ENCODE results near the gene SCUBE2.

The SCUBE2 gene

DNA sequence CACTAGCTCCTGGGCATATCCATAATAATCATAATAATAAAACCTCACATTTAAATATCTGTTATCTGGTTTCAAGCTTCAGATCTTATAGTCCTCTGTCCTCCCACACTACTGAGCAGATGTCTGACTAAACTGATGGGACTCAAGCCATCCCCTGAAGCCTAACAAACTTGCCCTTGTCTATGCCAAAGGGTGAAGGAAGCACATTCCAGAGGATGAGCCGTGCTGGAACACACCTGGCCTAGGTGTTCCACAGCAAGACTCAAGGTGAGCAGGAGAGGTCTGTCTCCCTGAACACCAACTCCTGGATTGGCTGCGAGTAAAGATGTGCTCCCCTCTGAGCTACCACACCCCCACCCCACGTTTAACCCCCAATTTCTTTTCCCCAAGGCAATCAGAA lies 14.7 kb downstream of the SCUBE2 start:
- TF ChIP-seq JUND (IDR thresholded peaks at IDR 0.05; ENCODE audit: low read depth) = no peak; the same call in 1 of the 2 replicates
- in situ Hi-C loops (cut with HindIII; ENCODE audit: low pct_unique_long_range_greater_than_20kb, low sequenced_read_pairs) = no loop called here

DNA sequence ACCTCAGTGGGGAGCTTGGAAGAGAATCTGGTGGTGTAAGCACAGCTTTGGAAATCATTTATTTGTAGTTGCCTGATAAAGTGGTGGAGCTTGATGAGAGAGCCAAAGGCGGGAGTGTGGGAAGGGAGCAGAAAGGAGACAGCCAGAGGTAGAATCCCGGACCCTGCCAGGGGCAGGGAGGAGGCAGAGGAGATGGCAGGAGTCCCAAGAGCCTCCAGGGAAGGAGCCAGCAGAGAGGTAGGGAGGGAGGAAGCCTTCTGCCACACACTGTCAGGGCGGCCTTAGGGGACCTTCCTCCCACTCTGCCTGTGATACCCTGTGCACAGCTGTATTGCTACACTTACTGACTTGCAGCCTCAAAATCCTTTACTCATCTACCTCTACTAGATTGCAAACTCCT lies 15.4 kb downstream of the SCUBE2 start:
- peak in 1 of 2 experiments; percentile 33 for DNase-seq (ENCODE audit: low read depth in 1 of 2, low spot score in 1 of 2)
- in situ Hi-C loops (cut with HindIII; ENCODE audit: low pct_unique_long_range_greater_than_20kb, low sequenced_read_pairs) = no loop called here

More for the DNA sequence above, 14.7 kb downstream of the SCUBE2 start:
- peak in 1 of 2 experiments; percentile 90 for DNase-seq (ENCODE audit: low read depth in 1 of 2, low spot score in 1 of 2)

DNA sequence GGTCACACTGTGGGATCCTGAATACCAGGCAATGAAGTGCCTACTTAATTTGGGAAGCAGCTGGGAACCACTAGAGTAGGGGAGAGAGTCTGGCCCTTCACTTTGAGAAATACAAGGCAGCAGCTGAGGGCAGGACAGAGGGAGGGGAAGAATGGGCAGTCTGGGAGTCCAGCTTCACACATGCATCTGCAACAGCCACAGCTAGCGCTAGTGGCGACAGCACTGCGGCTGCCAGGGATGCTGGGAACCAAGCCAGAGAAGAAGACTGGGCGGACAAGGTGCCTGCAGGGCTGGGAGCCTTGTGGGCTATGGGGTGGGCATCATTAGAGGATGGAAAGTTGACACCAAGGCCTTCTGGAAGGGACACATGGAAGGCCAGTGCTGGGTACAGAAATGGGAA lies 15.8 kb downstream of the SCUBE2 start:
- in situ Hi-C loops (cut with HindIII; ENCODE audit: low pct_unique_long_range_greater_than_20kb, low sequenced_read_pairs) = no loop called here
- no peak for TF ChIP-seq JUND (IDR thresholded peaks at IDR 0.05; ENCODE audit: low read depth)
- DNase-seq (ENCODE audit: low read depth in 1 of 2, low spot score in 1 of 2) = no peak

More for the DNA sequence above, 15.4 kb downstream of the SCUBE2 start:
- no peak for TF ChIP-seq JUND (IDR thresholded peaks at IDR 0.05; ENCODE audit: low read depth)

DNA sequence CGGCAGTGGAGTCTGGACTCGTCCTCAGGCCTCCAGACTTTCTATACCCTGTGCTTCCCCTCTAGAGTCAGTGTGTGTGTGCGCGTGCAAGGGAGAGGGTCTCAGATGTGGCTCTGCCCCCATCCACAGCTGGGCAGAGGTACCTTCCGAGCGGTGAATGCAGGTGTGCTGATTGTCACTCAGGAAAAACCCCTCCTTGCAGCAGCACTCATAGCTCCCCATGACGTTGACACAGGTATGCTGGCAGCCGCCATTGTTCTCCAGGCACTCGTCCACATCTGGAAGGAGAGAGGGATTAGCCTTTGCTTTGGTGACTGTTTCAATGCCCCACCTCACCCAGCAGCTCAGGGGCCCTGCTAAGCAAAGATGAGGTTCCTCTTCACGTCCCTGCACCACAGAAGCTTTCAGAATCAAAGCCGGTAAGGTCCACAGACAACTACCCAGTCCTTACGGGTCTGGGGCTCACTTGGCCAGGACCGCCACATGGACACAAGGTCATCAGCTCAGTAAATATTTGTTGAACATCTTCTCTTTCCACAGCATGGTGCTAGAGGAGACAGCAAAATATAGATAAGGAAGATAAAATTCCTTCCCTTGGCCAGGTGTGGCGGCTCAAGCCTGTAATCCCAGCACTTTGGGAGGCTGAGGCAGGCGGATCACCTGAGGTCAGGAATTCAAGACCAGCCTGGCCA lies 16.9 kb downstream of the SCUBE2 start:
- in situ Hi-C loops (cut with HindIII; ENCODE audit: low pct_unique_long_range_greater_than_20kb, low sequenced_read_pairs) = no loop called here
- no peak for DNase-seq (ENCODE audit: low read depth in 1 of 2, low spot score in 1 of 2)
- TF ChIP-seq JUND (IDR thresholded peaks at IDR 0.05; ENCODE audit: low read depth) = no peak

DNA sequence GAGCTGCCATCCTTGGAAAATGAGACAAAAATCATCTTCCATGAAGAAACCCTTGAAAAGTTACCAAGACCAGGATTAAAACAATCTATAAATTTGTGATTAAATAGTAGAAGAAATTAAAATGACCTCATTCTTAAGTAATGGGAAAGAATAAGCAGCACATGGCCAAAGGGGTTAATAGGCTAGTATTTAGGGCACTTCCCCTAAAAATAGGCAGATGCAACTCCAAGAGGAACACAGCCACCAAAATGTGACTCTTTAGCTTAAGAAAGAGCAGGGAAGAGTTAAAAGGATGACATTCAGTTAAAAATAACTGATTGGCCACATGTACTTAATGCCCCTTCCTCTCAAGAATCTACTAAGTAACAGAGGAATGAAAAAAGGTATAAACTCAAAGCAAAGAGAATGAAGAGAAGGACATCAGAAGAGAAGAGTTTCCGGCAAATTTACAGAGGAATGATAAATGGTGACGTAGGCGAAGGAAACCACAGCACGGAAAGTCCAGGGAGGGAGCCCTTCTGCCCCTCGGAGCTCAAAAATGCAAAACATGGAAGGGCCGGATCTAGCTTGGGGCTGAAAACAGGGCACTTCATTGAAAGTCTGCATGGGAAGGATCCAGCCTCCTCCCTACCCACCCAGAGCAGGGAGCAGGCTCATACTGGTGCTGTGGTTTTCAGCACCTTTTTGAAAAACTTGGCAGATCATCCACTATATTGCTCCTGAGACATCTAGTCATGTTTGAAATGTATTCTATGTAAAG lies 17.8 kb downstream of the SCUBE2 start:
- in situ Hi-C loops (cut with HindIII; ENCODE audit: low pct_unique_long_range_greater_than_20kb, low sequenced_read_pairs) = no loop called here
- TF ChIP-seq JUND (IDR thresholded peaks at IDR 0.05; ENCODE audit: low read depth) = no peak
- no peak for DNase-seq (ENCODE audit: low read depth in 1 of 2, low spot score in 1 of 2)

- no peak for TF ChIP-seq JUND (IDR thresholded peaks at IDR 0.05; ENCODE audit: low read depth)
- in situ Hi-C loops (cut with HindIII; ENCODE audit: low pct_unique_long_range_greater_than_20kb, low sequenced_read_pairs) = no loop called here
- no peak for DNase-seq (ENCODE audit: low read depth in 1 of 2, low spot score in 1 of 2)
Observed at GRCh38 chr11:9072626-9073176, 18.7 kb downstream of the SCUBE2 start.

DNA sequence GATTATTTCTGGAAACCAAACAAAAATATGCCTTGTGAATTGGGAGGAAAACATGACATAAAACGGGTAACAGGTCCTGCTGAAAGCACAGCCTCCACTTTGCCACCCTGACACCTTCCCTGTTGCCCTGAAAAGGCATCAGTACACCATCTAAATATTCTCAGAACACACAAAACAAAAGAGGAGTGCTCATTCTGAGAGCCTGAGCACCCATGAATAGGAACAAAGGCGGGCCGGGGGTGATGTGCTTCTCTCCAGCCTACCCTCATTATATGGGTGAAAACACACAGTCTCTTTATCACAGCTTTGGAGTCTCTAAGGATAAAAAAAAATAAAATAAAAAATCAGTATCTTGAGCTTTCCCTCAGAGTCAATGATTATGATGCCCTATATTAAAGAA lies 19.7 kb downstream of the SCUBE2 start:
- no peak for TF ChIP-seq JUND (IDR thresholded peaks at IDR 0.05; ENCODE audit: low read depth)
- DNase-seq (ENCODE audit: low read depth in 1 of 2, low spot score in 1 of 2) = no peak
- in situ Hi-C loops (cut with HindIII; ENCODE audit: low pct_unique_long_range_greater_than_20kb, low sequenced_read_pairs) = no loop called here

GRCh38 chr11:9070749-9071491 lies 20.5 kb downstream of the SCUBE2 start:
- TF ChIP-seq JUND (IDR thresholded peaks at IDR 0.05; ENCODE audit: low read depth) = no peak
- no peak for DNase-seq (ENCODE audit: low read depth in 1 of 2, low spot score in 1 of 2)
- in situ Hi-C loops (cut with HindIII; ENCODE audit: low pct_unique_long_range_greater_than_20kb, low sequenced_read_pairs) = no loop called here

DNA sequence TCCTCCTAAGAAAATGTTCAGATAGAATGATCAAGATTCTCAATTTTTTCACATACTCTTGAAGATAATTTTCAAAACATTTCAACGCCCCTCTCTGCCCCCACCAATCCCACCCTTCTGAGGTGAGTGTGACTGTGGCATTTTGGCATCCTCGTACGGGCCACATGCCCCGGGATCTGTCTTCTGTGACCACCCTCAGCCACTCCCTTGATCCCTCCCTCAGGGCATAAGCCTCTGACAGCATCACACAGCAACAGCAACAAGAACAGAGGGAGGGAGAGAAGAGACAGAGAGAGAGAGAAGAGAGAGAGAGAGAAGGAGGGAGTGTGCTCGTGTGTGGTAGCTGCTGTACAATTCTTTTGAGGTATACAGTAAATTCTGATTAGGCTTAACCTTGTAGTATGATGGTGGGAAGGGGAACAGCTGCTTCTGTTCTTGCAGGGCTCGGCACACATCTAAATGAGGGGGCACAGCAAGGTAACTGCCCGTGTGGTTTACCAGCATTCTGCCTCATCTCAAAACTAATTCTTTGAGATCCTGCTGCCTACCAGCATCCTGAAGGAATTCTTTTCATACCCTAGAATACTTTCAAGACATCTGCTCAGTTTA lies 21.4 kb downstream of the SCUBE2 start:
- no peak for DNase-seq (ENCODE audit: low read depth in 1 of 2, low spot score in 1 of 2)
- in situ Hi-C loops (cut with HindIII; ENCODE audit: low pct_unique_long_range_greater_than_20kb, low sequenced_read_pairs) = no loop called here
- TF ChIP-seq JUND (IDR thresholded peaks at IDR 0.05; ENCODE audit: low read depth) = no peak

DNA sequence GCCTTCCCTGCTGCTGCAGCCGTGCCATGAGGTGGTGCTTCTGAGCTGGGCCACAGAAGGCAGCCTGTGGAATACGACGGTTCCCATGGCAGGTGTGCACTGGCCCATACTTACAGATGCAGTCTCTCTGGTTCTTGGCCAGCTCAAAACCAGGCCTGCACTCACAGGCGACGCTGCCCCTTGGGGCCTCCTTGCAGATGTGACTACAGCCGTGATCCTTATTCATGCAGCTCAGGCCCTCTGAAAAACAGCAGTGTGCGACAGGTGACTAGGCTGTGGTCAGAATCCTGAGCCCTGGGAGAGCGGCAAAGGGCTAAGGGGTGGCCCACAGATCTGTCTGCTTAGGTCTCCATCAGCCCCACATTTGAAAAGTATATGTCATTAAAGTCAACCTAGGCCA lies 22.1 kb downstream of the SCUBE2 start:
- in situ Hi-C loops (cut with HindIII; ENCODE audit: low pct_unique_long_range_greater_than_20kb, low sequenced_read_pairs) = no loop called here
- no peak for DNase-seq (ENCODE audit: low read depth in 1 of 2, low spot score in 1 of 2)
- TF ChIP-seq JUND (IDR thresholded peaks at IDR 0.05; ENCODE audit: low read depth) = no peak

DNA sequence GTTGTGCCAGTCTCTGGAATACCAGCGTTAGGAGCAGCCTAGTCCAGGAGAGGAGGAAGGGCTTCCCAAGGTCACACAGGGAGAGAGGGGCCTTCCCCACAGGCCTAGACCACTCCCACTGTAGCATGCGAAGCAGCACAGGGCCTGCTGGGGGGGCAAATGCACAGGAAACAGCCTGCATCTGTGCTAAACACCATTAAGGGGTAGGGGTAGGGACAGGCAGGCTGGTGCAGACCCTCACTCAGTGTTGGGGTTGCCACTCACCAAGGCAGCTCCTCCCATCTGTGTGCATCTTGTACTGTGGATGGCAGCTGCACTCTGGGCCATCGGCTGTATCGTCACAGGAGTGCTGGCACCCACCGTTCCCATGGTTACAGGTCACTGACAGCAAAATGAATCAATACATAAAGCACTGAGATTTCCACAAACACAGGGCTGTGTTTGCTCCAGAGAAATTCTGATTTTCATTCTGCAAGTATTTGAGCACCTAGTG lies 24.9 kb downstream of the SCUBE2 start:
- no peak for DNase-seq (ENCODE audit: low read depth in 1 of 2, low spot score in 1 of 2)
- TF ChIP-seq JUND (IDR thresholded peaks at IDR 0.05; ENCODE audit: low read depth) = no peak
- in situ Hi-C loops (cut with HindIII; ENCODE audit: low pct_unique_long_range_greater_than_20kb, low sequenced_read_pairs) = no loop called here
